ENCODE results near the gene EHD4. TPM values are rescaled to one million over a fixed set of nuclear protein-coding genes. Genes with fewer than 3 reads are reported as not detected.

The EHD4 gene
- total and polyA plus RNA-seq, 9 of the 15 experiments (the other 6 are each of a cell fraction or from before 2014, with no cell fraction given) = 0.89 to 10.3 (median 6.4) TPM

- Histone ChIP-seq H3K27ac (ENCODE audit: extremely low read depth, low read depth, low read length) (no peak overlapping the region), H3K27me3 (ENCODE audit: control insufficient read depth in 2 of 2, insufficient read depth in 2 of 2, low read length in 2 of 2) (peaks cover 36 to 57% of the 10 kb centered on the region in 2 experiments; a peak in 4 of 5 replicates), H3K36me3 (ENCODE audit: control insufficient read depth, insufficient read depth, low read length) (peaks cover 5% of the 10 kb centered on the region; the same call in 1 of the 3 replicates), H3K79me2 (ENCODE audit: control insufficient read depth, insufficient read depth, low read length) (no peaks in the 10 kb centered on the region), H4K20me1 (replicated peaks; ENCODE audit: control insufficient read depth, insufficient read depth, low read length) (peaks cover 9% of the 10 kb centered on the region), H3K9ac (ENCODE audit: insufficient read depth in 1 of 2, low read depth in 2 of 2, low read length in 2 of 2) (no peak overlapping the region; a peak in 1 of 4 replicates), H3K4me2 (ENCODE audit: insufficient read depth, low read length) (no peak overlapping the region), H3K4me1 (replicated peaks in 1 of 2; ENCODE audit: control insufficient read depth in 2 of 2, insufficient read depth in 2 of 2, low read length in 2 of 2) (peaks cover 0 to 32% of the 10 kb centered on the region in 2 experiments; a peak in 1 of 5 replicates), H3K9me1 (ENCODE audit: control insufficient read depth, insufficient read depth, low read length) (no peaks in the 10 kb centered on the region), H3K9me3 (replicated peaks; ENCODE audit: control insufficient read depth, insufficient read depth, low read depth, low read length) (no peaks in the 10 kb centered on the region), H2AFZ (ENCODE audit: low read depth, low read length) (no peak overlapping the region), H3K4me3 (no peak overlapping the region)
- no peak for ATAC-seq
- FAIRE-seq = no peak
- POLR2A ChIA-PET = interaction anchor here (1.1 to 3.0 kb wide), 5 partner anchors 8 to 73 kb away, joined by 3 to 10 read pairs (median 3); partner anchors contain the start of gene PLA2G4B
- CTCF ChIA-PET (ENCODE audit: low intra/inter-chr PET ratio) = no interaction called here
- no TSS peak for BruUV-seq (replicated peaks)
- in situ Hi-C loops (cut with MboI) = no loop called here
- no peak for DNase-seq (ENCODE audit: extremely low read depth in 1 of 4, low spot score in 3 of 4)
- 5% methylated on average over 11 of the region's 11 CpGs for WGBS (ENCODE audit: insufficient coverage, low coverage, missing lambda C conversion rate)
- TF ChIP-seq, protein P1, sequence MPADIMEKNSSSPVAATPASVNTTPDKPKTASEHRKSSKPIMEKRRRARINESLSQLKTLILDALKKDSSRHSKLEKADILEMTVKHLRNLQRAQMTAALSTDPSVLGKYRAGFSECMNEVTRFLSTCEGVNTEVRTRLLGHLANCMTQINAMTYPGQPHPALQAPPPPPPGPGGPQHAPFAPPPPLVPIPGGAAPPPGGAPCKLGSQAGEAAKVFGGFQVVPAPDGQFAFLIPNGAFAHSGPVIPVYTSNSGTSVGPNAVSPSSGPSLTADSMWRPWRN (IDR thresholded peaks at IDR 0.05; ENCODE audit: low read depth) = no peak
- TF ChIP-seq POLR2G (IDR thresholded peaks at IDR 0.05; ENCODE audit: low read depth, low read length) = peak; percentile 62
- TF ChIP-seq, protein P2, sequence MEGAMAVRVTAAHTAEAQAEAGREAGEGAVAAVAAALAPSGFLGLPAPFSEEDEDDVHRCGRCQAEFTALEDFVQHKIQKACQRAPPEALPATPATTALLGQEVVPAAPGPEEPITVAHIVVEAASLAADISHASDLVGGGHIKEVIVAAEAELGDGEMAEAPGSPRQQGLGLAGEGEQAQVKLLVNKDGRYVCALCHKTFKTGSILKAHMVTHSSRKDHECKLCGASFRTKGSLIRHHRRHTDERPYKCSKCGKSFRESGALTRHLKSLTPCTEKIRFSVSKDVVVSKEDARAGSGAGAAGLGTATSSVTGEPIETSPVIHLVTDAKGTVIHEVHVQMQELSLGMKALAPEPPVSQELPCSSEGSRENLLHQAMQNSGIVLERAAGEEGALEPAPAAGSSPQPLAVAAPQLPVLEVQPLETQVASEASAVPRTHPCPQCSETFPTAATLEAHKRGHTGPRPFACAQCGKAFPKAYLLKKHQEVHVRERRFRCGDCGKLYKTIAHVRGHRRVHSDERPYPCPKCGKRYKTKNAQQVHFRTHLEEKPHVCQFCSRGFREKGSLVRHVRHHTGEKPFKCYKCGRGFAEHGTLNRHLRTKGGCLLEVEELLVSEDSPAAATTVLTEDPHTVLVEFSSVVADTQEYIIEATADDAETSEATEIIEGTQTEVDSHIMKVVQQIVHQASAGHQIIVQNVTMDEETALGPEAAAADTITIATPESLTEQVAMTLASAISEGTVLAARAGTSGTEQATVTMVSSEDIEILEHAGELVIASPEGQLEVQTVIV (CRISPR knock-in tag; IDR thresholded peaks at IDR 0.05; ENCODE audit: borderline replicate concordance) = no peak
- TF ChIP-seq ZNF644 (tag; IDR thresholded peaks at IDR 0.05; ENCODE audit: low read depth) = no peak
- TF ChIP-seq MED1 (CRISPR knock-in tag; IDR thresholded peaks at IDR 0.05; ENCODE audit: borderline replicate concordance) = no peak
- no peak for TF ChIP-seq ZNF408 (CRISPR knock-in tag; IDR thresholded peaks at IDR 0.05; ENCODE audit: low read depth)
- intact Hi-C loops (cut with micrococcal nuclease) = no loop called here
Observed at GRCh38 chr15:41851167-41851523, 121.2 kb downstream of the EHD4 start.

Measured in K562 (cell line).